Measurements from ENCODE around the gene NUDT16. TPM values are rescaled to one million over a fixed set of nuclear protein-coding genes. Genes with fewer than 3 reads are reported as not detected.

Gene NUDT16
- total RNA-seq, 1 donor from 2014 or later = 51.1 TPM

- Mint-ChIP-seq H3K4me1 (ENCODE audit: low read depth, unreplicated experiment) (no peaks in the 10 kb centered on the region), H3K9me3 (ENCODE audit: unreplicated experiment) (no peaks in the 10 kb centered on the region)
- no peak for TF ChIP-seq CTCF (IDR thresholded peaks at IDR 0.05; ENCODE audit: partially characterized antibody, unreplicated experiment)
Measured at GRCh38 chr3:131435000-131435399, 53.4 kb downstream of the NUDT16 start.

More at GRCh38 chr3:131435000-131435399, 53.4 kb downstream of the NUDT16 start:
- Mint-ChIP-seq H3K27me3 (ENCODE audit: unreplicated experiment) (peaks cover 2% of the 10 kb centered on the region), H3K27ac (ENCODE audit: unreplicated experiment) (no peak overlapping the region), H3K36me3 (ENCODE audit: unreplicated experiment) (no peaks in the 10 kb centered on the region), H3K4me3 (ENCODE audit: unreplicated experiment) (no peak overlapping the region)
- no peak for DNase-seq

Other genes starting within 250 kb of the NUDT16 start
- gene MRPL3, start 121.2 kb downstream of the NUDT16 start, total RNA-seq (ENCODE audit: unreplicated experiment) = 56.5 TPM

Measured in glutamatergic neuron (in vitro differentiated cells).